RCC 7860 (cell line): ENCODE results near the gene SF3B2.
"Not testable (repeated sequence)": the region's sequence is repeated elsewhere in the genome, so short reads cannot be mapped to it uniquely, and the experiment has no call there.

ENCODE experiments used
- DNase-seq: peaks from one replicate; pipeline ENCODE4 v3.0.0-alpha.2; 2015; ENCODE audit warnings: low spot score
- FAIRE-seq: peaks from 2 replicates; lab custom pipeline; 2012; peaks lifted over from hg19 to GRCh38; lab: Jason Lieb, UNC

SF3B2 gene

GRCh38 chr11:66016793-66017177 lies 35.4 kb upstream of the SF3B2 start:
- no peak for DNase-seq
- no peak for FAIRE-seq

GRCh38 chr11:66017321-66017720 lies 34.8 kb upstream of the SF3B2 start:
- FAIRE-seq = no peak
- DNase-seq = no peak

GRCh38 chr11:66020212-66020611 lies 32.0 kb upstream of the SF3B2 start:
- FAIRE-seq = no peak

GRCh38 chr11:66020618-66021357 lies 31.4 kb upstream of the SF3B2 start:
- FAIRE-seq (peak; percentile 62), DNase-seq (peak; percentile 75)

More at GRCh38 chr11:66020212-66020611, 32.0 kb upstream of the SF3B2 start:
- DNase-seq = no peak

- DNase-seq (peak; percentile 39), FAIRE-seq (no peak)
These were observed 29.6 kb upstream of the SF3B2 start for GRCh38 chr11:66022401-66023185.

- FAIRE-seq, DNase-seq: not testable (repeated sequence)
These were observed 29.1 kb upstream of the SF3B2 start for GRCh38 chr11:66023186-66023440.

- DNase-seq (no peak), FAIRE-seq (no peak)
These were observed 26.1 kb upstream of the SF3B2 start, which contains the start of gene CATSPER1 for GRCh38 chr11:66026017-66026529. Gene CATSPER1, minus strand, starts transcription at chr11:66026479. Its CDS starts 100 bp downstream, at chr11:66026379.

- DNase-seq (no peak), FAIRE-seq (no peak)
These were observed 19.0 kb upstream of the SF3B2 start for GRCh38 chr11:66032957-66033735.

- no peak for DNase-seq
- FAIRE-seq = no peak
These were observed 16.4 kb upstream of the SF3B2 start for GRCh38 chr11:66035653-66036333.

- DNase-seq (no peak), FAIRE-seq (no peak)
These were observed 15.8 kb upstream of the SF3B2 start for GRCh38 chr11:66036334-66036710.

GRCh38 chr11:66037327-66037726 lies 14.8 kb upstream of the SF3B2 start:
- DNase-seq (no peak), FAIRE-seq (no peak)

- no peak for FAIRE-seq
- no peak for DNase-seq
These were observed 12.4 kb upstream of the SF3B2 start for GRCh38 chr11:66039765-66040164.

GRCh38 chr11:66042227-66042995 lies 9.8 kb upstream of the SF3B2 start:
- DNase-seq (no peak), FAIRE-seq (no peak)

GRCh38 chr11:66042996-66043906 lies 8.9 kb upstream of the SF3B2 start:
- DNase-seq (no peak), FAIRE-seq (no peak)

GRCh38 chr11:66044757-66045156 lies 7.4 kb upstream of the SF3B2 start:
- no peak for FAIRE-seq
- DNase-seq = no peak

GRCh38 chr11:66045177-66045639 lies 7.0 kb upstream of the SF3B2 start:
- DNase-seq (peak; percentile 32), FAIRE-seq (no peak)

- no peak for DNase-seq
- FAIRE-seq = no peak
These were observed 5.3 kb upstream of the SF3B2 start for GRCh38 chr11:66046901-66047300.

- DNase-seq = no peak
These were observed 4.4 kb upstream of the SF3B2 start for GRCh38 chr11:66047541-66048365.

More at GRCh38 chr11:66047541-66048365, 4.4 kb upstream of the SF3B2 start:
- FAIRE-seq = no peak
